Stomach (tissue), 4 donors: ENCODE data around the gene C10orf90.

Experiments used
- POLR2A ChIP-seq, 4 donors: fragments of 450-650 bp; IDR thresholded peaks; one replicate each; pipeline ENCODE4 v1.6.1; 2016; ENCODE audit warnings: antibody characterized with exemption in 4 of 4, control low read depth in 2 of 4, mild to moderate bottlenecking in 1 of 4, moderate library complexity in 1 of 4
- POLR2AphosphoS5 ChIP-seq, 3 donors: sonication (generic); formaldehyde crosslinking; IDR thresholded peaks; one replicate each; pipeline ENCODE4 v1.6.1; 2016; ENCODE audit warnings: antibody characterized with exemption in 3 of 3
- TF ChIP-seq, protein P1 (sequence below), 7 experiments: fragments of 450-650 bp in 4 of 7; fragments of 200-600 bp in 3 of 7; sonication (generic) in 3 of 7; IDR thresholded peaks; one replicate each; pipeline ENCODE4 v1.5.1; 2016 to 2019; ENCODE audit warnings: antibody characterized with exemption in 7 of 7, control low read depth in 2 of 7, mild to moderate bottlenecking in 1 of 7

GRCh38 chr10:126405239-126405775, 265.2 kb downstream of the C10orf90 start:
- TF ChIP-seq, protein P1, sequence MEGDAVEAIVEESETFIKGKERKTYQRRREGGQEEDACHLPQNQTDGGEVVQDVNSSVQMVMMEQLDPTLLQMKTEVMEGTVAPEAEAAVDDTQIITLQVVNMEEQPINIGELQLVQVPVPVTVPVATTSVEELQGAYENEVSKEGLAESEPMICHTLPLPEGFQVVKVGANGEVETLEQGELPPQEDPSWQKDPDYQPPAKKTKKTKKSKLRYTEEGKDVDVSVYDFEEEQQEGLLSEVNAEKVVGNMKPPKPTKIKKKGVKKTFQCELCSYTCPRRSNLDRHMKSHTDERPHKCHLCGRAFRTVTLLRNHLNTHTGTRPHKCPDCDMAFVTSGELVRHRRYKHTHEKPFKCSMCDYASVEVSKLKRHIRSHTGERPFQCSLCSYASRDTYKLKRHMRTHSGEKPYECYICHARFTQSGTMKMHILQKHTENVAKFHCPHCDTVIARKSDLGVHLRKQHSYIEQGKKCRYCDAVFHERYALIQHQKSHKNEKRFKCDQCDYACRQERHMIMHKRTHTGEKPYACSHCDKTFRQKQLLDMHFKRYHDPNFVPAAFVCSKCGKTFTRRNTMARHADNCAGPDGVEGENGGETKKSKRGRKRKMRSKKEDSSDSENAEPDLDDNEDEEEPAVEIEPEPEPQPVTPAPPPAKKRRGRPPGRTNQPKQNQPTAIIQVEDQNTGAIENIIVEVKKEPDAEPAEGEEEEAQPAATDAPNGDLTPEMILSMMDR (IDR thresholded peaks at IDR 0.05), result no peak
- TF ChIP-seq POLR2AphosphoS5 (IDR thresholded peaks at IDR 0.05), result no peak
- TF ChIP-seq POLR2A (IDR thresholded peaks at IDR 0.05), result no peak
